H1 (cell line): ENCODE measurements around the gene KLHL40. TPM values are rescaled to one million over a fixed set of nuclear protein-coding genes. Genes with fewer than 3 reads are reported as not detected.

Source experiments
- CTCF ChIA-PET: fragments of 300-600 bp; sonication (Branson Sonifier 250); formaldehyde crosslinking; loops from one replicate; lab custom pipeline; 2021; ENCODE audit not compliant: partially characterized antibody; lab: Charles Lee
- POLR2A ChIA-PET: fragments of 300-600 bp; sonication (Branson Sonifier 250); formaldehyde crosslinking; loops from one replicate; lab custom pipeline; 2021; ENCODE audit warnings: inconsistent platforms; ENCODE audit not compliant: partially characterized antibody; lab: Charles Lee
- DNase-seq, 2 experiments: peaks; one replicate each; pipeline versions ENCODE4 v3.0.0 to v3.0.0-alpha.2; 2010 to 2022; ENCODE audit warnings: low spot score in 2 of 2, low read depth in 1 of 2, mixed read lengths in 1 of 2
- FAIRE-seq: peaks from 2 replicates; lab custom pipeline; 2011; peaks lifted over from hg19 to GRCh38; lab: Jason Lieb, UNC
- H2AFZ ChIP-seq: 2 replicates; pipeline ENCODE4 v1.8.1; 2012; ENCODE audit warnings: low read length, inconsistent platforms
- H2AK5ac ChIP-seq: 2 replicates; pipeline ENCODE4 v1.6.1; 2013; ENCODE audit warnings: low read depth, low read length
- H2BK120ac ChIP-seq: replicated peaks from 2 replicates; pipeline ENCODE3; 2013; ENCODE audit warnings: low read depth, low read length, inconsistent platforms
- H2BK12ac ChIP-seq: 2 replicates; pipeline ENCODE4 v1.6.1; 2013; ENCODE audit warnings: low read depth, low read length
- H2BK15ac ChIP-seq: 2 replicates; pipeline ENCODE4 v1.6.1; 2013; ENCODE audit warnings: low read length
- H2BK20ac ChIP-seq: 2 replicates; pipeline ENCODE4 v1.6.1; 2013; ENCODE audit warnings: low read length
- H2BK5ac ChIP-seq: 2 replicates; pipeline ENCODE4 v1.6.1; 2013; ENCODE audit warnings: low read depth, low read length
- H3K14ac ChIP-seq: 2 replicates; pipeline ENCODE4 v1.6.1; 2013; ENCODE audit warnings: inconsistent platforms; ENCODE audit not compliant: insufficient read length
- H3K18ac ChIP-seq: 2 replicates; pipeline ENCODE4 v1.6.1; 2013; ENCODE audit warnings: low read length; ENCODE audit errors: extremely low read depth
- H3K23ac ChIP-seq: 2 replicates; pipeline ENCODE4 v1.6.1; 2013; ENCODE audit warnings: inconsistent platforms; ENCODE audit not compliant: insufficient read length
- H3K23me2 ChIP-seq: 2 replicates; pipeline ENCODE4 v1.6.1; 2013; ENCODE audit warnings: low read depth, low read length
- H3K27ac ChIP-seq: 2 replicates; pipeline ENCODE4 v1.6.1; 2011; ENCODE audit warnings: low read depth, low read length, inconsistent platforms
- H3K27me3 ChIP-seq, 4 experiments: replicated peaks in 1 of 4; 1 replicate in 1 of 4; 2 replicates in 3 of 4; pipeline versions ENCODE4 v1.6.1 to v1.8.1; 2011 to 2013; ENCODE audit warnings: low read length in 3 of 4, mild to moderate bottlenecking in 3 of 4, inconsistent platforms in 2 of 4, mixed read lengths in 2 of 4, moderate library complexity in 1 of 4; ENCODE audit not compliant: control insufficient read depth in 3 of 4, insufficient read depth in 3 of 4; ENCODE audit errors: extremely low read depth in 1 of 4
- H3K36me3 ChIP-seq, 4 experiments: 2 replicates each; pipeline versions ENCODE4 v1.6.1 to v1.8.1; 2011 to 2013; ENCODE audit warnings: mild to moderate bottlenecking in 4 of 4, low read length in 3 of 4, moderate library complexity in 2 of 4, control low read depth in 1 of 4, inconsistent platforms in 1 of 4; ENCODE audit not compliant: insufficient read depth in 4 of 4, control insufficient read depth in 2 of 4
- H3K4ac ChIP-seq: replicated peaks from 2 replicates; pipeline ENCODE3; 2013; ENCODE audit warnings: low read length, low read depth, mixed read lengths, inconsistent platforms; ENCODE audit not compliant: insufficient read length
- H3K4me1 ChIP-seq, 4 experiments: replicated peaks in 1 of 4; 1 replicate in 1 of 4; 2 replicates in 3 of 4; pipeline versions ENCODE4 v1.6.1 to v1.8.1; 2011 to 2013; ENCODE audit warnings: low read length in 3 of 4, inconsistent platforms in 2 of 4, mixed read lengths in 1 of 4; ENCODE audit not compliant: insufficient read depth in 4 of 4, control insufficient read depth in 3 of 4
- H3K4me2 ChIP-seq, 2 experiments: 2 replicates each; pipeline versions ENCODE4 v1.6.1 to v1.8.1; 2011 to 2013; ENCODE audit warnings: low read depth in 2 of 2, low read length in 2 of 2, control low read depth in 1 of 2, inconsistent platforms in 1 of 2, mild to moderate bottlenecking in 1 of 2; ENCODE audit not compliant: insufficient read depth in 1 of 2
- H3K4me3 ChIP-seq, 4 experiments: fragments of 200-600, 300-600 bp in 1 of 4; sonication (generic), shearing (Covaris generic), sonication (Bioruptor Twin) in 1 of 4; 2 replicates each; pipeline versions ENCODE4 v1.5.1 to v1.8.1; 2011 to 2016; ENCODE audit warnings: low read length in 4 of 4, low read depth in 3 of 4, control low read depth in 2 of 4, inconsistent platforms in 2 of 4, mild to moderate bottlenecking in 2 of 4, mixed read lengths in 1 of 4, moderate library complexity in 1 of 4; ENCODE audit not compliant: insufficient read depth in 2 of 4; ENCODE audit errors: extremely low read depth in 1 of 4
- H3K56ac ChIP-seq: replicated peaks from 2 replicates; pipeline ENCODE3; 2013; ENCODE audit warnings: low read depth, mild to moderate bottlenecking, mixed read lengths, low read length, inconsistent platforms; ENCODE audit not compliant: insufficient read length
- H3K79me1 ChIP-seq: 2 replicates; pipeline ENCODE4 v1.6.1; 2013; ENCODE audit warnings: low read depth, low read length, control low read depth
- H3K79me2 ChIP-seq, 2 experiments: 2 replicates each; pipeline versions ENCODE4 v1.6.1 to v1.8.1; 2012 to 2013; ENCODE audit warnings: low read length in 2 of 2, mild to moderate bottlenecking in 2 of 2, inconsistent platforms in 1 of 2; ENCODE audit not compliant: insufficient read depth in 2 of 2, control insufficient read depth in 1 of 2
- H3K9ac ChIP-seq, 4 experiments: replicated peaks in 1 of 4; 1 replicate in 1 of 4; 2 replicates in 3 of 4; pipeline versions ENCODE4 v1.6.1 to v1.8.1; 2011 to 2013; ENCODE audit warnings: low read depth in 3 of 4, low read length in 3 of 4, control low read depth in 2 of 4, mild to moderate bottlenecking in 2 of 4, moderate library complexity in 2 of 4, inconsistent platforms in 1 of 4; ENCODE audit errors: extremely low read depth in 1 of 4
- H3K9me3 ChIP-seq, 2 experiments: 2 replicates each; pipeline versions ENCODE4 v1.6.1 to v1.8.1; 2012 to 2013; ENCODE audit warnings: mild to moderate bottlenecking in 2 of 2, moderate library complexity in 2 of 2, control low read depth in 1 of 2, inconsistent platforms in 1 of 2, low read depth in 1 of 2, low read length in 1 of 2, mixed read lengths in 1 of 2; ENCODE audit not compliant: insufficient read depth in 2 of 2
- H4K20me1 ChIP-seq, 2 experiments: replicated peaks in 1 of 2; 2 replicates each; pipeline versions ENCODE3 to v1.8.1; 2011 to 2013; ENCODE audit warnings: inconsistent platforms in 2 of 2, low read length in 2 of 2, mild to moderate bottlenecking in 1 of 2; ENCODE audit not compliant: insufficient read depth in 2 of 2, control insufficient read depth in 1 of 2
- H4K5ac ChIP-seq: 2 replicates; pipeline ENCODE4 v1.6.1; 2013; ENCODE audit warnings: low read length, low read depth, mixed read lengths, inconsistent platforms; ENCODE audit not compliant: insufficient read length
- H4K8ac ChIP-seq: 2 replicates; pipeline ENCODE4 v1.8.0; 2013; ENCODE audit warnings: mild to moderate bottlenecking, moderate library complexity, low read length, inconsistent platforms; ENCODE audit not compliant: insufficient read depth; ENCODE audit errors: extremely low read depth
- H4K91ac ChIP-seq: replicated peaks from 2 replicates; pipeline ENCODE3; 2013; ENCODE audit warnings: low read length, mixed read lengths, inconsistent platforms; ENCODE audit not compliant: insufficient read length
- ATF3 ChIP-seq: IDR thresholded peaks from 2 replicates; pipeline ENCODE4 v1.6.1; 2011; ENCODE audit warnings: low read depth, mild to moderate bottlenecking, low read length; ENCODE audit not compliant: insufficient read depth
- CTCF ChIP-seq, 3 experiments: IDR thresholded peaks; 1 replicate in 2 of 3; 2 replicates in 1 of 3; pipeline versions ENCODE4 v1.5.1 to v1.6.1; 2011; ENCODE audit warnings: low read length in 3 of 3, mild to moderate bottlenecking in 3 of 3, inconsistent platforms in 2 of 3, low read depth in 1 of 3, moderate library complexity in 1 of 3; ENCODE audit not compliant: insufficient read depth in 1 of 3; ENCODE audit errors: control extremely low read depth in 1 of 3
- HDAC6 ChIP-seq: IDR thresholded peaks from one replicate; pipeline ENCODE4 v1.7.1; 2012; ENCODE audit warnings: low read depth, mild to moderate bottlenecking, inconsistent platforms, low read length, moderate library complexity
- RXRA ChIP-seq: IDR thresholded peaks from 2 replicates; pipeline ENCODE4 v1.6.1; 2011; ENCODE audit warnings: low read depth, mild to moderate bottlenecking, low read length, moderate library complexity; ENCODE audit not compliant: insufficient read depth
- SAP30 ChIP-seq: fragments of 300-600 bp; sonication (generic); IDR thresholded peaks from 2 replicates; pipeline ENCODE4 v1.7.1; 2012; ENCODE audit warnings: low read length, moderate library complexity, mild to moderate bottlenecking, inconsistent platforms; ENCODE audit not compliant: insufficient read depth, insufficient replicate concordance
- SIRT6 ChIP-seq: IDR thresholded peaks from one replicate; pipeline ENCODE4 v1.7.1; 2012; ENCODE audit warnings: low read length, inconsistent platforms
- WGBS, 2 experiments: shearing (Covaris generic) in 1 of 2; methylation state at CpG; one replicate each; pipeline versions ENCODE4 v1.1.6 to v1.1.7; 2013 to 2015; ENCODE audit warnings: low lambda C conversion rate in 2 of 2, mixed read lengths in 2 of 2, inconsistent platforms in 1 of 2, low coverage in 1 of 2, missing lambda C conversion rate in 1 of 2; ENCODE audit not compliant: insufficient replicate concordance in 2 of 2, insufficient coverage in 1 of 2, insufficient read length in 1 of 2; ENCODE audit errors: extremely low coverage in 1 of 2, missing lambda C conversion rate in 1 of 2; 5-methylcytosine and 5-hydroxymethylcytosine counted together
- polyA plus RNA-seq, 7 experiments: library from polyadenylated mRNA; depleted of rRNA in 3 of 7; stranded (reverse) in 5 of 7; unstranded in 2 of 7; fragments of >200 nt in 5 of 7; fragments of 200-250 nt in 2 of 7; gene quantifications; 1 replicate in 5 of 7; 2 replicates in 1 of 7; 4 replicates in 1 of 7; pipeline versions ENCODE4 v1.2.1 to v1.2.3, GENCODE V29; 2011 to 2013; ENCODE audit warnings: missing spikeins in 2 of 7, mixed read lengths in 2 of 7
- total RNA-seq: library from RNA; stranded (reverse); fragmentation: NEBNext Ultra II Directional; extraction: Animal tissue kit (Norgen Biotek cat#: 25700); gene quantifications from 2 replicates; pipeline ENCODE4 v1.2.1, GENCODE V29; 2021

The KLHL40 gene
- total and polyA plus RNA-seq, 2 of the 8 experiments (the other 6 are each of a cell fraction or from before 2014, with no cell fraction given) = 0.02 TPM; not detected in 1

- Histone ChIP-seq H2BK12ac (0 out of 2 replicates have a peak overlapping the region, but pooled peaks have one; percentile 60), H3K23me2 (no peaks in the 10 kb centered on the region), H3K4me3 (no peak overlapping the region), H2BK15ac (no peak overlapping the region; the same call in 1 of the 2 replicates), H3K27me3 (0 out of 7 replicates have a peak, but pooled peaks cover 0 to 3% (median 0%) of the 10 kb centered on the region in 4 experiments), H3K27ac (no peak overlapping the region), H4K5ac (no peak overlapping the region), H2BK5ac (no peak overlapping the region), H4K8ac (no peak overlapping the region), H4K20me1 (no peaks in the 10 kb centered on the region), H2AFZ (peak overlapping the region; percentile 38; the same call in 1 of the 2 replicates), H3K4me2 (no peak overlapping the region), H3K23ac (no peak overlapping the region), H3K9ac (no peak overlapping the region), H3K56ac (no peak overlapping the region), H3K18ac (no peak overlapping the region; the same call in 1 of the 2 replicates), H3K9me3 (no peaks in the 10 kb centered on the region), H3K79me1 (no peaks in the 10 kb centered on the region)
- DNase-seq = peak in 1 of 2 experiments; percentile 41
- WGBS, 2 experiments = 92% methylated on average over 12 of the region's 12 CpGs; no CpG with 5 or more reads in 1 of the 2 experiments
- CTCF ChIA-PET = interaction anchor here (0.9 to 4.5 kb wide), 10 partner anchors 10 to 142 kb away, joined by 3 to 33 read pairs (median 5); no protein-coding TSS in a partner anchor
- no peak for TF ChIP-seq SIRT6
- no peak for TF ChIP-seq HDAC6
- no peak for TF ChIP-seq SAP30
- TF ChIP-seq CTCF (IDR thresholded peaks at IDR 0.05; ENCODE audit: control extremely low read depth in 1 of 3, insufficient read depth in 1 of 3, low read depth in 1 of 3, low read length in 3 of 3) = no peak
- TF ChIP-seq ATF3 = no peak
- TF ChIP-seq RXRA = no peak
- TF ChIP-seq, all 59 proteins: peak for 0
- Histone ChIP-seq H3K4me1 (peaks cover 0 to 12% (median 6%) of the 10 kb centered on the region in 4 experiments; a peak in 4 of 7 replicates), H2BK120ac (no peak overlapping the region), H2BK20ac (no peak overlapping the region), H3K14ac (no peak overlapping the region), H3K4ac (no peak overlapping the region), H2AK5ac (no peak overlapping the region), H4K91ac (no peak overlapping the region), H3K79me2 (no peaks in the 10 kb centered on the region), H3K36me3 (no peaks in the 10 kb centered on the region)
- POLR2A ChIA-PET = no interaction called here
- no peak for FAIRE-seq
Observed at GRCh38 chr3:42739401-42740158, 54.2 kb downstream of the KLHL40 start.
